ENCODE data around the gene FNDC1. TPM values are rescaled to one million over a fixed set of nuclear protein-coding genes. Genes with fewer than 3 reads are reported as not detected.

The FNDC1 gene
- total RNA-seq, 1 experiment from 2014 or later: not detected

DNA sequence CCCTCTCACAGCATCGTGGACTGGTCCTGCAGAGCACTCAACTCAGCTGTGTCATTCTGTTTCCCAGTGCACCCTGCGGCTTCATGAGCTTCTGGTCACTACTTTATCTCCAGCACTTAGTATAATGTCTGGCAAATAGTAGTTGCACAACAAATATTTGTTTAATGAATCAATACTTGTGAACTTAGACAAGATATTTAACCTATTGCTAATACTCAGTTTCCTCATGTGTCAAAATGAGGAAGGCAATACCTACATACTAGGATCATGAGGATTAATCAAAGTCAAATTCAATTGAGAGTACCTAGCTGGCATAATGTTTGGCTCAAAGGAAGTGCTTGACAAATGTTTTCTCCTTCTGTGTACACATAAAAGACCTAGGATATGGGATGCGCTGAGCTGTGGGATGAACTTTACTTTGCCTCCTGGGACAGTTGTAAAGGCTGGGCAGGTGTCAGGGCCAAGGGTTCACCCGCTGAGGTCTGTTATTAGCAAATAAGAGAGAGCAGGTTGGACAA, 86.3 kb downstream of the FNDC1 start:
- BruUV-seq (replicated peaks): no TSS peak
- intact Hi-C loops (cut with micrococcal nuclease; ENCODE audit: unreplicated experiment): loop anchor here (10.0 kb wide), 1 partner anchor 399 kb away; no protein-coding TSS in a partner anchor

DNA sequence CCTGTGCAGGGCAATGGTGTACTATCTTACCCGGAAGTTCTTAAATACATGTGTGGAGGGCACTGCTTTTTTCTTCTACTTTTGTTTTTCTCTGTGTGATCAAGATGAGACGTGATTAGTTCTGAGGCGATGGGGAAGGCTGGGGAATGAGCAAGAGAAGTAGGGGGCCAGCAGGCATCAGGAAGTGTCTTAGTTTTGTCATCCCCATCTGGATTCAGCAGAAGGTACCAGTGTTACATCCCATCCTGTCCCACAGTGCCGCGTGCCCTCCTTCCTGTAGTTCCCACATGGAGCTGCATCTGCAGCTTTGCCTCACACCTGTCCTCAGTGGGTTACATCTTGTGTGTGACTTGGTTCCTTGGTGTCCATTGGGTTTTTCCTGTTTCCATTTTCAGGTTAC, 86.9 kb downstream of the FNDC1 start:
- no peak overlapping the region for H3K4me3 ChIP-seq (ENCODE audit: low read depth, low read length)
- no peaks in the 10 kb centered on the region; the same call in 1 of the 2 replicates for H3K27me3 ChIP-seq (replicated peaks; ENCODE audit: control insufficient read depth, insufficient read depth, low read length)
- DNase-seq: no peak
- no peak overlapping the region for H3K4me3 Mint-ChIP-seq (ENCODE audit: unreplicated experiment)
- BruUV-seq (replicated peaks): no TSS peak
- no peak overlapping the region for H3K27ac Mint-ChIP-seq (ENCODE audit: unreplicated experiment)
- peaks cover 12% of the 10 kb centered on the region for H3K27me3 Mint-ChIP-seq (ENCODE audit: insufficient read depth, unreplicated experiment)
- H3K9me3 Mint-ChIP-seq (ENCODE audit: unreplicated experiment): no peaks in the 10 kb centered on the region
- H3K4me1 Mint-ChIP-seq (ENCODE audit: low read depth, unreplicated experiment): no peaks in the 10 kb centered on the region
- no peaks in the 10 kb centered on the region for H3K36me3 ChIP-seq (ENCODE audit: control insufficient read depth, insufficient read depth, low read length)
- no peaks in the 10 kb centered on the region for H3K9me3 ChIP-seq
- H3K36me3 Mint-ChIP-seq (ENCODE audit: insufficient read depth, unreplicated experiment): peaks cover 5% of the 10 kb centered on the region
- intact Hi-C loops (cut with micrococcal nuclease; ENCODE audit: unreplicated experiment): loop anchor here (10.0 kb wide), 1 partner anchor 399 kb away; no protein-coding TSS in a partner anchor
- TF ChIP-seq, protein P1, sequence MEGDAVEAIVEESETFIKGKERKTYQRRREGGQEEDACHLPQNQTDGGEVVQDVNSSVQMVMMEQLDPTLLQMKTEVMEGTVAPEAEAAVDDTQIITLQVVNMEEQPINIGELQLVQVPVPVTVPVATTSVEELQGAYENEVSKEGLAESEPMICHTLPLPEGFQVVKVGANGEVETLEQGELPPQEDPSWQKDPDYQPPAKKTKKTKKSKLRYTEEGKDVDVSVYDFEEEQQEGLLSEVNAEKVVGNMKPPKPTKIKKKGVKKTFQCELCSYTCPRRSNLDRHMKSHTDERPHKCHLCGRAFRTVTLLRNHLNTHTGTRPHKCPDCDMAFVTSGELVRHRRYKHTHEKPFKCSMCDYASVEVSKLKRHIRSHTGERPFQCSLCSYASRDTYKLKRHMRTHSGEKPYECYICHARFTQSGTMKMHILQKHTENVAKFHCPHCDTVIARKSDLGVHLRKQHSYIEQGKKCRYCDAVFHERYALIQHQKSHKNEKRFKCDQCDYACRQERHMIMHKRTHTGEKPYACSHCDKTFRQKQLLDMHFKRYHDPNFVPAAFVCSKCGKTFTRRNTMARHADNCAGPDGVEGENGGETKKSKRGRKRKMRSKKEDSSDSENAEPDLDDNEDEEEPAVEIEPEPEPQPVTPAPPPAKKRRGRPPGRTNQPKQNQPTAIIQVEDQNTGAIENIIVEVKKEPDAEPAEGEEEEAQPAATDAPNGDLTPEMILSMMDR (IDR thresholded peaks at IDR 0.05; ENCODE audit: insufficient read depth in 1 of 2, low read depth in 1 of 2, low read length in 1 of 2, severe bottlenecking in 1 of 2, unreplicated experiment in 1 of 2): no peak
- POLR2A ChIA-PET: no interaction called here
- CTCF ChIA-PET: no interaction called here
- H3K4me1 ChIP-seq: no peaks in the 10 kb centered on the region

More for the DNA sequence above, 86.3 kb downstream of the FNDC1 start:
- Histone ChIP-seq H3K4me3 (ENCODE audit: low read depth, low read length) (no peak overlapping the region), H3K4me1 (no peaks in the 10 kb centered on the region), H3K9me3 (no peaks in the 10 kb centered on the region), H3K36me3 (ENCODE audit: control insufficient read depth, insufficient read depth, low read length) (no peaks in the 10 kb centered on the region), H3K27me3 (replicated peaks; ENCODE audit: control insufficient read depth, insufficient read depth, low read length) (no peaks in the 10 kb centered on the region; the same call in 1 of the 2 replicates)
- ChIA-PET POLR2A (no interaction called here), CTCF (no interaction called here)
- H3K4me1 Mint-ChIP-seq (ENCODE audit: low read depth, unreplicated experiment): no peaks in the 10 kb centered on the region
- H3K27ac Mint-ChIP-seq (ENCODE audit: unreplicated experiment): no peak overlapping the region
- H3K36me3 Mint-ChIP-seq (ENCODE audit: insufficient read depth, unreplicated experiment): peaks cover 4% of the 10 kb centered on the region
- H3K27me3 Mint-ChIP-seq (ENCODE audit: insufficient read depth, unreplicated experiment): peaks cover 12% of the 10 kb centered on the region
- H3K4me3 Mint-ChIP-seq (ENCODE audit: unreplicated experiment): no peak overlapping the region
- DNase-seq: no peak
- no peaks in the 10 kb centered on the region for H3K9me3 Mint-ChIP-seq (ENCODE audit: unreplicated experiment)
- TF ChIP-seq, protein P1 (IDR thresholded peaks at IDR 0.05; ENCODE audit: insufficient read depth in 1 of 2, low read depth in 1 of 2, low read length in 1 of 2, severe bottlenecking in 1 of 2, unreplicated experiment in 1 of 2): no peak

DNA sequence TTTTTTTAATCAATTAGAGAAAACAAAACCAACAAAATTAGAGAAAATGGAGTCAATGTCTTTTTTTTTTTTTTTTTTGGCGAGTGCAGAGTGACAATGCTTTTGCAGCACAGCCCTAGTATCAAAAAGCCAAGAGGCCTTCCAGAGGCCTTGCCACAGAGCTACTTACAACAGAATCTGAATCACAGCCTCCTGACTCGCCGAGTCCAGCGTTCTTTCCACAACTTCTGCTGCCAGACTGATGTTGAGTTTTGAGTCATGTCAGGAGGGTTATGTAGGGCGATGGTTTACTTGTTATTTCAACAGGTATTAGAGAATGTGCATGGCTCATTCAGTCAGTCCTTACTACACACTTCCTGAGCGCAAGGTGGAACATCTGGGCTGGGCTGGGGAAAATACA, 88.6 kb downstream of the FNDC1 start:
- H3K4me1 Mint-ChIP-seq (ENCODE audit: low read depth, unreplicated experiment): no peaks in the 10 kb centered on the region
- H3K36me3 Mint-ChIP-seq (ENCODE audit: insufficient read depth, unreplicated experiment): peaks cover 5% of the 10 kb centered on the region
- Histone ChIP-seq H3K9me3 (no peaks in the 10 kb centered on the region), H3K4me1 (no peaks in the 10 kb centered on the region), H3K27me3 (replicated peaks; ENCODE audit: control insufficient read depth, insufficient read depth, low read length) (no peaks in the 10 kb centered on the region; the same call in 1 of the 2 replicates), H3K4me3 (ENCODE audit: low read depth, low read length) (no peak overlapping the region), H3K36me3 (ENCODE audit: control insufficient read depth, insufficient read depth, low read length) (no peaks in the 10 kb centered on the region)
- TF ChIP-seq, protein P1 (IDR thresholded peaks at IDR 0.05; ENCODE audit: insufficient read depth in 1 of 2, low read depth in 1 of 2, low read length in 1 of 2, severe bottlenecking in 1 of 2, unreplicated experiment in 1 of 2): no peak
- CTCF ChIA-PET: no interaction called here
- H3K9me3 Mint-ChIP-seq (ENCODE audit: unreplicated experiment): no peaks in the 10 kb centered on the region
- no TSS peak for BruUV-seq (replicated peaks)
- no peak overlapping the region for H3K27ac Mint-ChIP-seq (ENCODE audit: unreplicated experiment)
- peaks cover 12% of the 10 kb centered on the region for H3K27me3 Mint-ChIP-seq (ENCODE audit: insufficient read depth, unreplicated experiment)
- no peak for DNase-seq
- H3K4me3 Mint-ChIP-seq (ENCODE audit: unreplicated experiment): no peak overlapping the region
- POLR2A ChIA-PET: no interaction called here
- intact Hi-C loops (cut with micrococcal nuclease; ENCODE audit: unreplicated experiment): loop anchor here (10.0 kb wide), 1 partner anchor 397 kb away; no protein-coding TSS in a partner anchor
